Measurements from ENCODE around the gene CERK.

DNA sequence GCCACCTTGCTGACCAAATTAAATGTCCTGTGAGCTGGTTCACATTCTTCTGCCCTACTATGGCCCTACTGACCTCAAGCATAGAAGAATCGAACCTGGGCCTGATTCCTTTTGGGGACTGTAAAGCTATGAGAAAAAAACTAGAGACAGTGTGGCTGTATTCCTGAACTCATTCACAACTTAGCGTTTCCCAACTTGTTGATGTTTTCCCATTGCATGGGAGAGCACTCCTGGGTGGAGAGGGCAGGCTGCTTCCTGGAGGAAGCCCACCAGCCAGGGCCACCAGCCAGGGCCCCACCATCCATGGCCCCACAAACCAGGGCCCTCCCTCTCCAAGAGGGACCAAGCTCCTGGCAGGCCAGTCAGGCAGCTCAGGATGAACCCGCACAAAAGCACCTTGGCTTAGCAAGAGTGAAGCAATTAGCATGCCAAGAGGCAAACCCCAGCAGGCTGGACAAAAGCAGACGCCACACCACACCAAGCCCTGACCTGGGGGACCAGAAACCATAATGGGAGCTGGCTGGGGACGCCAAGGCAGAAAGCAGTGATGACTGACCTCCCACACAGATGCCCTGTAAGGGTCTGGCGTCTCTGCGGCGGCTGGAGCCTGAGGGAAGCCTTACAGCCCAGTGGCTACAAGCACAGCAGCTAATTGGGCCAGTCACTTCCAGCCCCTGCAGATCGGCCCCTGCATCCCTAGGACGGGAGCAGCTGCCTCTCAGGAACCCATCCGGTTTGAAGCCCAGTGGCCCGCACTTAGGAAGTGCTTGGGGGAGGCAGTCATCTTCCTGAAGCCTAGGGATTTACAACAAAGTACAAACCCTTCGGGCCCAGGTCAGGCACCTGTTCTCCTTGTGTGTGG, 2.1 kb downstream of the CERK start:
- no peak for TF ChIP-seq GATA3 (IDR thresholded peaks at IDR 0.05; ENCODE audit: low read depth, low read length)
- TF ChIP-seq GATA2 (IDR thresholded peaks at IDR 0.05; ENCODE audit: low read depth, low read length) = no peak
